ENCODE data around the gene TIMMDC1. TPM values are rescaled to one million over a fixed set of nuclear protein-coding genes. Genes with fewer than 3 reads are reported as not detected.

Gene TIMMDC1
- polyA plus RNA-seq, 2 donors: 46.3 to 54.8 TPM

Other genes starting within 250 kb of the TIMMDC1 start
- 1 to 10 TPM; 1.6 TPM for gene ARHGAP31, start 204.2 kb upstream of the TIMMDC1 start, polyA plus RNA-seq
- gene TMEM39A, start 34.9 kb upstream of the TIMMDC1 start, polyA plus RNA-seq: 1 to 10 TPM; 4.4 to 6.2 TPM
- gene POGLUT1, start 29.6 kb upstream of the TIMMDC1 start, polyA plus RNA-seq: 1 to 10 TPM; 5.2 to 7.8 TPM
- under 1 TPM in 1 of 2 donors, not detected in 1; 0.04 TPM for gene CD80, start 61.1 kb downstream of the TIMMDC1 start, polyA plus RNA-seq
- 1 to 10 TPM; 1.2 to 1.3 TPM for gene ADPRH, start 80.9 kb downstream of the TIMMDC1 start, polyA plus RNA-seq
- gene PLA1A, start 99.3 kb downstream of the TIMMDC1 start, polyA plus RNA-seq: 1 to 10 TPM in 1 of 2 donors, under 1 TPM in 1; 0.10 to 1.1 TPM
- 1 to 10 TPM; 1.4 to 1.8 TPM for gene POPDC2, start 162.0 kb downstream of the TIMMDC1 start, polyA plus RNA-seq
- 100 to 1,000 TPM in 1 of 2 donors, 10 to 100 TPM in 1; 72.7 to 116 TPM for gene COX17, start 178.9 kb downstream of the TIMMDC1 start, polyA plus RNA-seq
- under 1 TPM; 0.44 to 0.45 TPM for gene CFAP91, start 204.5 kb downstream of the TIMMDC1 start, polyA plus RNA-seq

Data from esophagus (tissue), 2 donors.